AG04449 (cell line): Measurements from ENCODE around the gene SUGCT.

ENCODE experiments used
- CTCF ChIA-PET: fragments of 350-600 bp; formaldehyde crosslinking; extraction: SDS; loops from one replicate; lab custom pipeline; 2021; ENCODE audit warnings: antibody characterized with exemption; lab: Yijun Ruan, JAX
- POLR2A ChIA-PET: fragments of 400-600, 350-600 bp; formaldehyde crosslinking; extraction: SDS; loops from one replicate; lab custom pipeline; 2020; ENCODE audit warnings: antibody characterized with exemption, inconsistent platforms; lab: Yijun Ruan, JAX
- DNase-seq: peaks from one replicate; pipeline ENCODE4 v3.0.0-alpha.2; 2010; ENCODE audit warnings: low read depth, low spot score
- H3K4me3 ChIP-seq: 2 replicates; pipeline ENCODE4 v1.5.1; 2011; ENCODE audit warnings: low read depth, mild to moderate bottlenecking, control low read depth, low read length
- CTCF ChIP-seq: IDR thresholded peaks from one replicate; pipeline ENCODE4 v1.5.1; 2011; ENCODE audit warnings: mild to moderate bottlenecking, moderate library complexity, low read length, control low read depth, inconsistent platforms; ENCODE audit not compliant: insufficient read depth; ENCODE audit errors: missing control alignments

The SUGCT gene

DNA sequence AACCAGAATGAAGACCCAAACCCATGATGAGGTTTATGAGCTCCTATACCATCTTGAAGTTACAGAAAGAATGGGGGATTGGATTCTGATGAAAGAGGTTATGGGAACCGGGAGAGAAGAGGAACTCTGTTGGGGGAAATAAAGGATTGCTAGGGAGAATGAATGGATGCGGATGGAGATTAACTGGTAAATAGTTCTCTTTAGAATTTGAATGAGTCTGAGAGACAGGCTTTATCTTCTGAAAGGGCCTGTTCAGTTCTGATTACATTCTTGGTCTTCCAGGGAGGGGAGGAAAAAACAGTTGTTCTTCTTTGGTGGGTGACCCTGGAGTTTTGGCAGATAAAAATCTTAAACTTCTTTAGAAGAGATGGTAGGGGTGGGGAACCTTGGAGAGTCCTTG lies 13.9 kb downstream of the SUGCT start:
- no peak for TF ChIP-seq CTCF

DNA sequence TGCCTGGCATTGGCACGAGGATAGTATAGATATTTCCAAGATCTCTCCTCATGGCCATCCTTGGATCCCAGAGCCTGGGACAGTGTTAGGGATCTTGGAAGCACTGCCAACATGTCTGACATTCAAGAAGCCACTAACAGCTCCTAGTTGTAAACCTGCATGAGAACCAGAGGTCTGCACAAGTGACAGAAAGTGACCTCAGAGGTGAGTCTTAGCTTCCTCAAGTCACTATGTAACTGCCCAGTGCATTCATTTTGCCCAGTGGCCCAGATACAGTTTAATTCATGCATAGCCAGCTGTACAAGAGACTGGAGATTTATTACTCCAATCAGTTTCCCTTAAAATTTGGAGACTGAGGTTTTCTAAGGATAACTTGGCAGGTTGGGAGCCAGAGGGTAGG lies 16.7 kb downstream of the SUGCT start:
- POLR2A ChIA-PET: no interaction called here
- no peak overlapping the region for H3K4me3 ChIP-seq
- CTCF ChIA-PET: interaction anchor here (1.7 kb wide), 1 partner anchor 18 kb away, joined by 5 read pairs; no protein-coding TSS in a partner anchor
- TF ChIP-seq CTCF: no peak
- DNase-seq: no peak

More for the DNA sequence above, 13.9 kb downstream of the SUGCT start:
- DNase-seq: no peak
- ChIA-PET POLR2A (interaction anchor here (1.1 kb wide), 1 partner anchor 14 kb away, joined by 3 read pairs; the partner anchor contains the start of gene SUGCT), CTCF (interaction anchor here (2.1 kb wide), 1 partner anchor 14 kb away, joined by 17 read pairs; the partner anchor contains the start of genes MPLKIP and SUGCT)
- no peak overlapping the region for H3K4me3 ChIP-seq

DNA sequence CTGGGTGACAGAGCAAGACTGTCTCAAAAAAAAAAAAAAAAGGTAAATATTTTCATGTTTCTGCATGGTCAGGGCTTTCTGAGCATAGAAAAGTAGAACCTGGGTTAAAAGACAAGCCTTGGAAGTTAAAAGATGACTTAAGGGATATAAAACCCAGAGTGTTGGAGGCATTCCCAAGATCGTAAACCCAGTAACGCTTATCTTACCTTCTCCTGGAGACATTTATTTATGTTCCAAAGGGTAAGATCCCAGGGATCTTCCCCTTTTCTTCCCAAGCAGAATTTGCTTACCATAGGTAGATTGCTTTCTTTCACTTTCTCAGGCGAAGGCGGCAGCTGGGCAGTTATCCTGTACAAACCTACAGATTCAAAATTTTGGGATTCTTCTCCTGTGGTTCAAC lies 22.2 kb downstream of the SUGCT start:
- no peak overlapping the region for H3K4me3 ChIP-seq
- POLR2A ChIA-PET: no interaction called here
- no peak for TF ChIP-seq CTCF
- DNase-seq: no peak
- CTCF ChIA-PET: interaction anchor here (1.0 kb wide), 1 partner anchor 23 kb away, joined by 4 read pairs; the partner anchor contains the start of genes MPLKIP and SUGCT

DNA sequence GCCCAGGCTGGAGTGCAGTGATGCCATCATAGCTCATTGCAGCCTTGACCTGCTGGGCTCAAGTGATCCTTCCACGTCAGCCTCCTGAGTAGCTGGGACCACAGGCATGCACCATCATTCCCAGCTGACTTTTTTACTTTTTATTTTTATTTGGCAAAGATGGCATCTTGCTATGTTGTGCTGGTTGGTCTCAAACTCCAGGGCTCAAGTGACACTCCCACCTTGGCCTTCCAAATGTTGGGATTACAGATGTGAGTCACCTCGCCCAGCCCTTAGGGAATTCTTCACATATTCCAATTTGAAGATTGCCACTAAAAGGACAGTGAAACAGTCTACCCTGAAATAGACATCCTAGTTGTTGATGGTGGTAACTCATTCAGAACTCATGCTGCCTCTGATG lies 27.7 kb downstream of the SUGCT start:
- H3K4me3 ChIP-seq: no peak overlapping the region
- ChIA-PET POLR2A (interaction anchor here (0.6 kb wide), 1 partner anchor 43 kb away, joined by 5 read pairs; no protein-coding TSS in a partner anchor), CTCF (interaction anchor here (0.7 to 1.3 kb wide), 2 partner anchors 27 to 28 kb away, joined by 3 to 4 read pairs; partner anchors contain the start of gene SUGCT)
- no peak for TF ChIP-seq CTCF
- DNase-seq: no peak

GRCh38 chr7:40165216-40165615 lies 30.4 kb downstream of the SUGCT start:
- CTCF ChIA-PET: interaction anchor here (1.0 kb wide), 1 partner anchor 269 kb away, joined by 4 read pairs; no protein-coding TSS in a partner anchor

More at GRCh38 chr7:40165216-40165615, 30.4 kb downstream of the SUGCT start:
- no peak for DNase-seq
- TF ChIP-seq CTCF: no peak
- no peak overlapping the region for H3K4me3 ChIP-seq
- POLR2A ChIA-PET: no interaction called here
